Stimulated activated CD8-positive, alpha-beta memory T cell treated with anti-CD3 and anti-CD28 coated beads, Interleukin-4, amount 100 ng/mL, for 1 hour (primary cell): ENCODE data around the gene OCEL1.
"Not testable (repeated sequence)": the region's sequence is repeated elsewhere in the genome, so short reads cannot be mapped to it uniquely, and the experiment has no call there.

ENCODE experiments used
- DNase-seq, 2 donors: peaks; one replicate each; pipeline ENCODE4 v3.0.0-alpha.2; 2020; ENCODE audit warnings: low read depth in 2 of 2, low spot score in 1 of 2

Gene OCEL1, protein sequence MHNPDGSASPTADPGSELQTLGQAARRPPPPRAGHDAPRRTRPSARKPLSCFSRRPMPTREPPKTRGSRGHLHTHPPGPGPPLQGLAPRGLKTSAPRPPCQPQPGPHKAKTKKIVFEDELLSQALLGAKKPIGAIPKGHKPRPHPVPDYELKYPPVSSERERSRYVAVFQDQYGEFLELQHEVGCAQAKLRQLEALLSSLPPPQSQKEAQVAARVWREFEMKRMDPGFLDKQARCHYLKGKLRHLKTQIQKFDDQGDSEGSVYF

GRCh38 chr19:17226002-17226933 is at the start of gene OCEL1:
OCEL1 (plus strand) TSS chr19:17226226; CDS start chr19:17226248, 22 bp downstream.
- DNase-seq, result peak; percentile 93 to 94

DNA sequence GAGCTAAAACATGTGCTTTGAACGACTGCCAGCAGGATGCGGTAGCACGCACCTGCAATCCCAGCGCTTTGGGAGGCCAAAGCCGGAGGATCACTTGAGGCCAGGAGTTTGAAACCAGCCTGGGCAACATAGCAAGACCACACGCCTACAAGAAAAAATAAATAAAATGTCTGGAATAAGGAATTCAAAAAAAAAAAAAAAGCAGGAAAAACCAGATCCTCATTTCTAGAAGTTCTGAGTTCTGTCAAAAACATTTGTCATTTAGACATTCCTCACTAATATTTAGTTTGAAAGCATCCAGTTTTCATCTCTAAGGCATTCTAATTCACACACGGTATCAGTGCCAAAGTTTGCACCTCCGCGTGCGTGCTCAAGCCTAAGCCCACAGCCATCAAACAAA is 47.7 kb upstream of the OCEL1 start:
- DNase-seq, result no peak

DNA sequence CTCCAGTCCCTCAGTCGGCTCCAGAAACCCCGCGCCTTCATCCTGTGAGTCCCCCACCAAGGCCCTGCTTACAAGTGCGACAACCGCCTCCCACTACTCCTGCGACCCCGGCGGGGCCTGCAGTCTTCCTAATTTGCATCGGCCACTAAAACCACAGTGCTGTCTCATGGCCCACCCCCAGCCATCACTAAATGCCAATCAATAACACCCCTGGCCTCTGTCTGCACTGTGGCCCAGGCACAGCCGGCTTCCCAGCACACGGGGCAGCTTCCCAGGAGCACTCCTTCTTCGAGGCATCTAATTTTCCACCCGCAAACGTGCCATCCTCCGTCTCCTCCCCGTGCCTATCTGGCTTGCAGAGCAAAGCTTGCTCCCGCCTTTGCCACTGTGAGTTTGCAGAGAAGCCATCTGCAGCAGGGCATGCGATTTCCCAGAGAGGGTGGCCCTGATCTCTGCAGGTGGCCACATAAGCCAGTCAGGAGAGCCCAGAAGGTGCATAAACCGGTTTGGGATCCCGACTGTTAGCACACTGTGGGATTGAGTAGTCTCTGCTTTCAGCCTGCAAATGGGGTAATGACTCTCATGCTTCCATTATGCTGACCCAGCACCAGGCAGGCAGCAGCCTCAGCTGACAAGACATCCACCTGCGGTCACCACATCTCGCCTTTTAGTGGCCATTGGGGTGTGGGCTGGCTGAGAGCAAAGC is 44.9 kb upstream of the OCEL1 start:
- DNase-seq, result no peak

- DNase-seq, result no peak
Measured at GRCh38 chr19:17183271-17183761, 42.7 kb upstream of the OCEL1 start.

DNA sequence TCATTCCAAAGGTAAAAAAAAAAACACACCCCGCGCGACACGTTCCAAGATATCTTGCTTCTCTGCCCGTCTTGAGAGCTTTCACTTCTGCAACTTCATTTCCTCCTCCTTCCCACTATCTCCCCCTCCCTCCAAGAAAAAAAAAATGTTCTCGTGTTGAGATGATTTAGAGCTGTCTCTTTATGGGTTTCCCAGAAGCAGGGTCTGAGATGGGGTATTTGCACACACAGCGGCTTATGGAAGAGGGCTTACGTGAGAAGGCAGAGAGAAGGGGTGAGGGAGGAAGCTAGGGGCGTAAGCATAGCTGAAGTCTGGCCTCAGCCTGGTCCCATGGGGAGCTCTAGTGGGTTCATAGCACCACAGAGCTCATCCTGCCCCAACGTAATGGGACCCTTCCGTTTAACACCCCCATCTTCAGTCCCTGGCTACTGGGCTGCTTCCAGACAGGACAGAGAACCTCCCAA is 42.1 kb upstream of the OCEL1 start:
- DNase-seq, result no peak

GRCh38 chr19:17184371-17184841 is 41.6 kb upstream of the OCEL1 start:
- DNase-seq, result peak; percentile 33 to 37

DNA sequence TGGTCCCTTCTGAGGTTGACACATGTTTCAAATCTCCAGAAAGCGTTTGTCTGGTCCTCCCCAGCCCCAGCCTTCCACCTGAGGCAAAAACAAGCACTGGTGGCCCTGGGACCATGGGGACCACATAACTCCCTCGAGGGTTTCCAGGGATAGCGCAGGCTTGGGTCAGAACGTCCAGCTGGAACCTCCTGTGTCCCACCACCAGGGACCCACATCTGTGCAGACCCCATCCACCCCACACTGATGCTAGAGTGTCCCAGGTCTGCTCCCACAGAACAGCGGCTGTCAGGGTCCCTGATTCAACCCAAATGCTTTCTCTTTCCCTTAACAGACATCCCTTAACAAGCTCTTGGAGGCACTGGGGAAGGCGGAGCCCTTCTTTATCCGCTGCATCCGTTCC is 40.4 kb upstream of the OCEL1 start:
- no peak for DNase-seq

DNA sequence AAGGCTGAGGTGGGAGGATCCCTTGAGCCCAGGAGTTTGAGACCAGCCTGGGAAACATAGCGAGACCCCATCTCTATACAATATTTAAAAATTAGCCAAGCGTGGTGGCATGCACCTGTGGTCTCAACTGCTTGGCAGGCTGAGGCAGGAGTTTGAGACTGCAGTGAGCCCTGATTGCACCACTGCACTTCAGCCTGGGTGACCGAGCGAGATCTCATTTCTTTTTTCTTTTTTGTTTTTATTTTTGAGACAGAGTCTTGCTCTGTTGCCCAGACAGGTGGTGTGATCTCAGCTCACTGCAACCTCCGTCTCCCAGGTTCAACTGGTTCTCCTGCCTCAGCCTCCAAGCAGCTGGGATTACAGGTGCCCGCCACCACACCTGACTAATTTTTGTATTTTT is 34.3 kb upstream of the OCEL1 start:
- not testable (repeated sequence) for DNase-seq

DNA sequence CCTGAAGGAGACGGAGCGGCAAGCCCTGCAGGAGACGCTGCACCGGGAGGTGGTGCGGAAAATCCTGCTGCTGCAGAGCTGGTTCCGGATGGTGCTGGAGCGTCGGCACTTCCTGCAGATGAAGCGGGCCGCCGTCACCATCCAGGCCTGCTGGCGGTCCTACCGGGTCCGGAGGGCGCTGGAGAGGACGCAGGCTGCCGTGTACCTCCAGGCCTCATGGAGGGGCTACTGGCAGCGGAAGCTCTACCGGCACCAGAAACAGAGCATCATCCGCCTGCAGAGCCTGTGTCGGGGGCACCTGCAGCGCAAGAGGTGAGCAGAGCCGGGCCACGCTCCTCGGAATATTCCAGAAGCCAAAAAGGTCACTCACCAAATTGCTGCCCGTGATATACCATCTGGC is 33.3 kb upstream of the OCEL1 start:
- no peak for DNase-seq

DNA sequence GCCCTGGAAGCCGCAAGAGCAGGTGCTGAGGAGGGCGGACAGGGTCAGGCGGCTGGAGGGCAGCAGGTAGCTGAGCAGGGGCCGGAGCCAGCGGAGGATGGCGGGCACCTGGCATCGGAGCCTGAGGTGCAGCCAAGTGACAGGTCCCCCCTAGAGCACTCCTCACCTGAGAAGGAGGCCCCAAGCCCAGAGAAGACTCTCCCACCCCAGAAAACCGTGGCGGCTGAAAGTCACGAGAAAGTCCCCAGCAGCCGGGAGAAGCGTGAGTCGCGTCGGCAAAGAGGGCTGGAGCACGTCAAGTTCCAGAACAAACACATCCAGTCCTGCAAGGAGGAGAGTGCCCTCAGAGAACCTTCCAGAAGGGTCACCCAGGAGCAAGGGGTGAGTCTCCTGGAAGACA is 31.4 kb upstream of the OCEL1 start:
- no peak for DNase-seq

DNA sequence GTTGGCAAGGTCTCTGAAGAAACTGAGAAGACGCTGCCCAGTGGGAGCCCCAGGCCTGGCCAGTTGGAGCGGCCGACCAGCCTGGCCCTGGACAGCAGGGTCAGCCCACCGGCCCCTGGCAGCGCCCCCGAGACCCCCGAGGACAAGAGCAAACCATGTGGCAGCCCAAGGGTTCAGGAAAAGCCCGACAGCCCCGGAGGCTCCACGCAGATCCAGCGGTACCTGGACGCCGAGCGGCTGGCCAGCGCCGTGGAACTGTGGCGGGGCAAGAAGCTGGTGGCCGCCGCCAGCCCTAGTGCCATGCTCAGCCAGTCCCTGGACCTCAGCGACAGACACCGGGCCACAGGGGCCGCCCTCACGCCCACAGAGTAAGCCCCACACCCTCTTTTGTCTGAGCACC is 30.9 kb upstream of the OCEL1 start:
- DNase-seq, result no peak

DNA sequence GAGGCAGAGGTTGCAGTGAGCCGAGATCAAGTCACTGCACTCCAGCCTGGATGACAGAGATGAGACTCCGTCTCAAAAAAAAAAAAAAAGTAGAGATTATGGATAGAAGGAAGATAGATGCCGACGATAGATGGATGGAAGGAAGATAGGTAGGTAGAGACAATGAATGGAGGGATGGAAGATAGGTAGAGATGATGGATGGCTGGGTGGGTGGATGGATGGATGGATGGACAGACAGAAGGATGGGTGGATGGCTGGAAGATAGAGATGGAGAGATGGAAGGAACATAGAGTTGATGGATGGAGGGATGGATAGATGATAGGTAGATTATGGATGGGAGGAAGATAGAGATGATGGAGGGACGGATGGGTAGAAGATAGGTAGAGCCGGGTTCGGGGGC is 29.4 kb upstream of the OCEL1 start:
- no peak for DNase-seq

GRCh38 chr19:17197666-17198065 is 28.4 kb upstream of the OCEL1 start:
- DNase-seq, result no peak

GRCh38 chr19:17200408-17201079 is 25.5 kb upstream of the OCEL1 start:
- DNase-seq, result no peak

GRCh38 chr19:17202249-17202648 is 23.8 kb upstream of the OCEL1 start:
- no peak for DNase-seq

- DNase-seq, result no peak
Measured at GRCh38 chr19:17202713-17203112, 23.3 kb upstream of the OCEL1 start.

GRCh38 chr19:17205237-17206140 is 20.5 kb upstream of the OCEL1 start:
- no peak for DNase-seq

GRCh38 chr19:17206736-17207581 is 19.1 kb upstream of the OCEL1 start:
- DNase-seq, result no peak
